ENCODE data around the gene ETV2.
A peak's percentile ranks its signal among the peaks of the same experiment; 100 is the strongest.

ETV2 gene

GRCh38 chr19:35612559-35613321 is 28.8 kb upstream of the ETV2 start, which contains the start of gene HAUS5:
Gene HAUS5, plus strand, starts transcription at chr19:35612735. Its CDS starts 60 bp downstream, at chr19:35612795.
- Histone ChIP-seq H3K4me1 (ENCODE audit: control insufficient read depth, insufficient read depth, low read length) (no peaks in the 10 kb centered on the region), H3K27me3 (ENCODE audit: control insufficient read depth, insufficient read depth, low read length) (peaks cover 5% of the 10 kb centered on the region), H3K36me3 (ENCODE audit: control insufficient read depth, insufficient read depth, low read length) (peaks cover 15% of the 10 kb centered on the region), H3K9me3 (ENCODE audit: control insufficient read depth, insufficient read depth, low read length) (no peaks in the 10 kb centered on the region), H3K4me3 (ENCODE audit: low read depth, low read length) (peak within 1 kb of the TSS; percentile 92), H3K9ac (ENCODE audit: low read depth, low read length) (peak within 1 kb of the TSS; percentile 56)

DNA sequence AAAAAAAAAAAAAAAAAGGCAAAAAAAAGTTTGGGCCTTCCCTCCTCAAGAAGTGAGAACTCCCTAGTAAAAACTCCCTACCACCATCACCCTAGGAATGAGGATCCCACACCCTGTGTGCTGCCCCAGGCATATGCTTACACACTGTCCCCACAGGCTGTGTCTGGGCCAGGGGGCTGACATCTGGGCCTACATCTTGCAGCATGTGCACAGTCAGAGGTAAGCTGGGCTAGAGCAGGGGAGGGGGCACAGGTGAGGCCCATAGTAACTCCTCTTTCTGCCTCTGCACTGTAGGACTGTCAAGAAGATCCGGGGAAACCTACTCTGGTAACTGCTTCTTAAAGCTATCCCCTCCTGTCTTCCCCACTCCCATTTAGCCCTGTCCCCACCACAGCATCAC is 28.0 kb upstream of the ETV2 start:
- Histone ChIP-seq H3K36me3 (ENCODE audit: control insufficient read depth, insufficient read depth, low read length) (peaks cover 15% of the 10 kb centered on the region), H3K27me3 (ENCODE audit: control insufficient read depth, insufficient read depth, low read length) (peaks cover 5% of the 10 kb centered on the region), H3K9me3 (ENCODE audit: control insufficient read depth, insufficient read depth, low read length) (no peaks in the 10 kb centered on the region), H3K9ac (ENCODE audit: low read depth, low read length) (no peak overlapping the region), H3K4me3 (ENCODE audit: low read depth, low read length) (peak overlapping the region; percentile 92), H3K4me1 (ENCODE audit: control insufficient read depth, insufficient read depth, low read length) (no peaks in the 10 kb centered on the region)

DNA sequence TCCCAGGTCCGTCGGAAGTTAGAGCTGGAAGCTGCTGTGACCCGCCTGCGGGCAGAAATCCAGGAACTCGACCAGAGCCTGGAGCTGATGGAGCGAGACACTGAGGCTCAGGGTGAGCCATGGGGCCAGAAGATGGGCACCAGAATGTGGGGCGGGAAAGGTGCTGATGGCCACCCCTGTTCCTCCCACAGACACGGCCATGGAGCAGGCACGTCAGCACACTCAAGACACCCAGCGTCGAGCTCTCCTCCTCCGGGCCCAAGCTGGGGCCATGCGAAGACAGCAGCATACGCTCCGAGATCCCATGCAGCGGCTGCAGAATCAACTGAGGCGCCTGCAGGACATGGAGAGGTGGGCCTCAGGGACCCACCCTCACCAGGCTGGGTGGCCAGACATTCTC is 26.5 kb upstream of the ETV2 start:
- Histone ChIP-seq H3K27me3 (ENCODE audit: control insufficient read depth, insufficient read depth, low read length) (peaks cover 5% of the 10 kb centered on the region), H3K4me1 (ENCODE audit: control insufficient read depth, insufficient read depth, low read length) (no peaks in the 10 kb centered on the region), H3K36me3 (ENCODE audit: control insufficient read depth, insufficient read depth, low read length) (peaks cover 15% of the 10 kb centered on the region), H3K9ac (ENCODE audit: low read depth, low read length) (no peak overlapping the region), H3K4me3 (ENCODE audit: low read depth, low read length) (no peak overlapping the region), H3K9me3 (ENCODE audit: control insufficient read depth, insufficient read depth, low read length) (no peaks in the 10 kb centered on the region)

- Histone ChIP-seq H3K9ac (ENCODE audit: low read depth, low read length) (no peak overlapping the region), H3K27me3 (ENCODE audit: control insufficient read depth, insufficient read depth, low read length) (no peaks in the 10 kb centered on the region), H3K4me1 (ENCODE audit: control insufficient read depth, insufficient read depth, low read length) (no peaks in the 10 kb centered on the region), H3K36me3 (ENCODE audit: control insufficient read depth, insufficient read depth, low read length) (peaks cover 24% of the 10 kb centered on the region), H3K4me3 (ENCODE audit: low read depth, low read length) (no peak overlapping the region), H3K9me3 (ENCODE audit: control insufficient read depth, insufficient read depth, low read length) (no peaks in the 10 kb centered on the region)
Observed at GRCh38 chr19:35618857-35619256, 22.7 kb upstream of the ETV2 start.

GRCh38 chr19:35619290-35619923 is 22.1 kb upstream of the ETV2 start:
- peaks cover 24% of the 10 kb centered on the region for H3K36me3 ChIP-seq (ENCODE audit: control insufficient read depth, insufficient read depth, low read length)
- H3K4me1 ChIP-seq (ENCODE audit: control insufficient read depth, insufficient read depth, low read length) = no peaks in the 10 kb centered on the region
- no peaks in the 10 kb centered on the region for H3K9me3 ChIP-seq (ENCODE audit: control insufficient read depth, insufficient read depth, low read length)

DNA sequence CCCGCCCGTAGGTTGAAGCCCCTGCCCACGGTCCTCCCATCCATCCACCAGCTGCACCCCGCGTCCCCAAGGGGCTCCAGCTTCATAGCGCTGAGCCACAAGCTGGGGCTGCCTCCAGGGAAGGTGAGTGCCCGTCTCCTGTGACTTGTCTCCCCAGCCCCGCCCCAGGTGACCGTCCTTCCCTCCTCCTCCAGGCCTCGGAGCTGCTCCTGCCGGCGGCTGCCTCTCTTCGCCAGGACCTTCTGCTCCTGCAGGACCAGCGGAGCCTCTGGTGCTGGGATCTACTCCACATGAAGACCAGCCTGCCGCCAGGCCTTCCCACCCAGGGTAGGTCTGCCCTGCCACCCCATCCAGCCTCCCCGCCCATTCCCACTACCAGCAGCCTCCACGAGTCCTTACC is 21.5 kb upstream of the ETV2 start:
- no peaks in the 10 kb centered on the region for H3K4me1 ChIP-seq (ENCODE audit: control insufficient read depth, insufficient read depth, low read length)
- no peak overlapping the region for H3K9ac ChIP-seq (ENCODE audit: low read depth, low read length)
- H3K4me3 ChIP-seq (ENCODE audit: low read depth, low read length) = no peak overlapping the region
- no peaks in the 10 kb centered on the region for H3K9me3 ChIP-seq (ENCODE audit: control insufficient read depth, insufficient read depth, low read length)
- H3K27me3 ChIP-seq (ENCODE audit: control insufficient read depth, insufficient read depth, low read length) = no peaks in the 10 kb centered on the region
- peaks cover 19% of the 10 kb centered on the region for H3K36me3 ChIP-seq (ENCODE audit: control insufficient read depth, insufficient read depth, low read length)

More at GRCh38 chr19:35619290-35619923, 22.1 kb upstream of the ETV2 start:
- Histone ChIP-seq H3K9ac (ENCODE audit: low read depth, low read length) (no peak overlapping the region), H3K4me3 (ENCODE audit: low read depth, low read length) (no peak overlapping the region), H3K27me3 (ENCODE audit: control insufficient read depth, insufficient read depth, low read length) (no peaks in the 10 kb centered on the region)

GRCh38 chr19:35621708-35622107 is 19.8 kb upstream of the ETV2 start:
- Histone ChIP-seq H3K9ac (ENCODE audit: low read depth, low read length) (no peak overlapping the region), H3K4me3 (ENCODE audit: low read depth, low read length) (no peak overlapping the region), H3K36me3 (ENCODE audit: control insufficient read depth, insufficient read depth, low read length) (peaks cover 14% of the 10 kb centered on the region), H3K27me3 (ENCODE audit: control insufficient read depth, insufficient read depth, low read length) (no peaks in the 10 kb centered on the region), H3K4me1 (ENCODE audit: control insufficient read depth, insufficient read depth, low read length) (no peaks in the 10 kb centered on the region), H3K9me3 (ENCODE audit: control insufficient read depth, insufficient read depth, low read length) (no peaks in the 10 kb centered on the region)

DNA sequence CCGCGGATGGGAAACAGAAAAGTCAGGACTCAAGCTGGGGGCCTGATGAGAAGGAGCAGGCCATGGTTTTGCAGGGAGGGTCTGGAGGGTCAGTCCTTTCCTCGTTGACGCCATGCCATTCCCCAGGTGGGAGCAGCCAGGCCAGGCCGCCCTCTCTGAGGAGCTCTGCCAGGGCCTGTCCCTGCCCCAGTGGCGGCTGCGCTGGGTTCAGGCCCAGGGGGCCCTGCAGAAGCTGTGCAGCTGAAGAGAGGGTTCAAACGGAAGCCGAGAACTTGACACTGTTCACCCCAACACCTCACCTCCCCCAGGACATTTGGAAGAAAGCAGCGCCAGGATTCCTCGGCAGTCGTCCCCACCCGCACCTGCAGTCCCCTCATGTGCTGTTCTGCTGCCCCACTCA is 18.8 kb upstream of the ETV2 start:
- Histone ChIP-seq H3K9ac (ENCODE audit: low read depth, low read length) (peak overlapping the region; percentile 54), H3K27me3 (ENCODE audit: control insufficient read depth, insufficient read depth, low read length) (no peaks in the 10 kb centered on the region), H3K9me3 (ENCODE audit: control insufficient read depth, insufficient read depth, low read length) (no peaks in the 10 kb centered on the region), H3K4me1 (ENCODE audit: control insufficient read depth, insufficient read depth, low read length) (no peaks in the 10 kb centered on the region), H3K36me3 (ENCODE audit: control insufficient read depth, insufficient read depth, low read length) (peaks cover 9% of the 10 kb centered on the region), H3K4me3 (ENCODE audit: low read depth, low read length) (no peak overlapping the region)

- Histone ChIP-seq H3K36me3 (ENCODE audit: control insufficient read depth, insufficient read depth, low read length) (peaks cover 9% of the 10 kb centered on the region), H3K9me3 (ENCODE audit: control insufficient read depth, insufficient read depth, low read length) (no peaks in the 10 kb centered on the region), H3K9ac (ENCODE audit: low read depth, low read length) (no peak overlapping the region), H3K27me3 (ENCODE audit: control insufficient read depth, insufficient read depth, low read length) (no peaks in the 10 kb centered on the region), H3K4me1 (ENCODE audit: control insufficient read depth, insufficient read depth, low read length) (no peaks in the 10 kb centered on the region), H3K4me3 (ENCODE audit: low read depth, low read length) (no peak overlapping the region)
Observed at GRCh38 chr19:35623327-35624010, 18.1 kb upstream of the ETV2 start.

- Histone ChIP-seq H3K4me1 (ENCODE audit: control insufficient read depth, insufficient read depth, low read length) (no peaks in the 10 kb centered on the region), H3K36me3 (ENCODE audit: control insufficient read depth, insufficient read depth, low read length) (peaks cover 25% of the 10 kb centered on the region), H3K9ac (ENCODE audit: low read depth, low read length) (peak overlapping the region; percentile 70), H3K4me3 (ENCODE audit: low read depth, low read length) (peak overlapping the region; percentile 80), H3K9me3 (ENCODE audit: control insufficient read depth, insufficient read depth, low read length) (no peaks in the 10 kb centered on the region), H3K27me3 (ENCODE audit: control insufficient read depth, insufficient read depth, low read length) (no peaks in the 10 kb centered on the region)
Observed at GRCh38 chr19:35628264-35628564, 13.3 kb upstream of the ETV2 start.

DNA sequence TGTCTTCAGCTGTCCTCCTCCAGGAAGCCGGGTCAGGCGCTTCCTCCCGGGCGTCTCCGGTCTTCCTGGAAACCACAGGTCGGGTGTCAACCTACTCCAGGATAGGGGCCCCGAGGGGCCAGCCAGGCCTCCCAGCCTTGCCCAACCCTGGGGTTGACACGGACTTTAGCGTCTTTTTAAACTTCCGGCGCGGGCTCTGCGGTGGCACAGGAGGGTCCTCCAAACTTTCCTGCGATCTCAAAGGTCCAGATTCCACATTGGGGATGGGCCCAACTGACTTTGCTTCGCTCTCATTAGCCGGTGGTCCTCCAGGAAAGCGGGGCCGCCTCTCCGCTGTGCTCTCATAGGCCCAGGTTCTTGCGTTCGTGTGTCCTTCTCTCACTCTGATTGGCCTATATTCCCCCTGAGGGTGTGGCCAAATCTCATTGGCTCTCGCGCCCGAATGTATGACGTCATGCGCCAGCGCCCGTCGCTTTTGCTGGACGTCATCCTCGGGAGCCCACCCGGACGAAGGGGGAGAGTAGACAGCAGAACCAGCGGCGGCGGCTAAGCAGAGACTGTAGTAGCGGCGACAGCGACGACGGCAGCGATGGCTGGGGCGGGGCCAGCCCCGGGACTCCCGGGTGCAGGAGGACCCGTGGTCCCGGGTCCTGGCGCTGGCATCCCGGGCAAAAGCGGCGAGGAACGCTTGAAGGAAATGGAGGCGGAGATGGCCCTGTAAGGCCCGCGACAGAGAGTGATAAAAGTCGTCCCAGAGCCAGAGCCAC is 12.8 kb upstream of the ETV2 start, which contains the start of gene RBM42:
Gene RBM42 (plus strand): TSS at position 472 of the 767 bp plus-strand sequence. CDS start 118 bp downstream, at position 590.
- Histone ChIP-seq H3K36me3 (ENCODE audit: control insufficient read depth, insufficient read depth, low read length) (peaks cover 23% of the 10 kb centered on the region), H3K27me3 (ENCODE audit: control insufficient read depth, insufficient read depth, low read length) (no peaks in the 10 kb centered on the region), H3K9me3 (ENCODE audit: control insufficient read depth, insufficient read depth, low read length) (no peaks in the 10 kb centered on the region), H3K4me1 (ENCODE audit: control insufficient read depth, insufficient read depth, low read length) (no peaks in the 10 kb centered on the region), H3K9ac (ENCODE audit: low read depth, low read length) (peak within 1 kb of the TSS; percentile 70), H3K4me3 (ENCODE audit: low read depth, low read length) (peak within 1 kb of the TSS; percentile 84)

Data from iPS-15b (cell line).